Fibroblast of lung (primary cell): ENCODE measurements around the gene KDM2A. TPM values are rescaled to one million over a fixed set of nuclear protein-coding genes. Genes with fewer than 3 reads are reported as not detected.

Experiments
- DNase-seq, 2 donors: peaks; one replicate each; pipeline versions ENCODE4 v3.0.0 to v3.0.0-alpha.2; 2010; ENCODE audit warnings: low read depth in 2 of 2
- H2AFZ ChIP-seq: 2 replicates; pipeline ENCODE4 v1.5.1; 2012; ENCODE audit warnings: low read length, control low read depth, inconsistent platforms
- H3K27ac ChIP-seq: 2 replicates; pipeline ENCODE4 v1.5.1; 2011; ENCODE audit warnings: low read length, control low read depth; ENCODE audit not compliant: insufficient read depth
- H3K27me3 ChIP-seq: 2 replicates; pipeline ENCODE4 v1.5.1; 2011; ENCODE audit warnings: mild to moderate bottlenecking, low read length; ENCODE audit not compliant: control insufficient read depth, insufficient read depth
- H3K36me3 ChIP-seq: 2 replicates; pipeline ENCODE4 v1.5.1; 2011; ENCODE audit warnings: low read length; ENCODE audit not compliant: control insufficient read depth, insufficient read depth
- H3K4me1 ChIP-seq: 2 replicates; pipeline ENCODE4 v1.5.1; 2011; ENCODE audit warnings: low read length; ENCODE audit not compliant: control insufficient read depth, insufficient read depth; ENCODE audit errors: extremely low read depth
- H3K4me2 ChIP-seq: 2 replicates; pipeline ENCODE4 v1.5.1; 2011; ENCODE audit warnings: low read length, control low read depth; ENCODE audit not compliant: insufficient read depth; ENCODE audit errors: extremely low read depth
- H3K4me3 ChIP-seq, 4 experiments: fragments of 200-600 bp in 1 of 4; sonication (generic) in 1 of 4; replicated peaks in 1 of 4; 2 replicates each; pipeline ENCODE4 v1.5.1; 2011 to 2016; ENCODE audit warnings: low read length in 4 of 4, low read depth in 3 of 4, mild to moderate bottlenecking in 3 of 4, control low read depth in 2 of 4, inconsistent platforms in 1 of 4, mixed read lengths in 1 of 4; ENCODE audit not compliant: insufficient read depth in 1 of 4; ENCODE audit errors: control extremely low read depth in 1 of 4
- H3K79me2 ChIP-seq: 2 replicates; pipeline ENCODE4 v1.5.1; 2012; ENCODE audit warnings: mild to moderate bottlenecking, low read length, inconsistent platforms; ENCODE audit not compliant: control insufficient read depth, insufficient read depth
- H3K9ac ChIP-seq: 2 replicates; pipeline ENCODE4 v1.5.1; 2011; ENCODE audit warnings: mild to moderate bottlenecking, low read length, control low read depth; ENCODE audit not compliant: insufficient read depth
- H3K9me3 ChIP-seq: 2 replicates; pipeline ENCODE4 v1.5.1; 2012; ENCODE audit warnings: low read depth, low read length; ENCODE audit not compliant: control insufficient read depth, insufficient read depth
- H4K20me1 ChIP-seq: 2 replicates; pipeline ENCODE4 v1.5.1; 2011; ENCODE audit warnings: low read length; ENCODE audit not compliant: control insufficient read depth, insufficient read depth; ENCODE audit errors: extremely low read depth
- CTCF ChIP-seq, 2 donors: IDR thresholded peaks in 1 of 2; conservative IDR thresholded peaks in 1 of 2; 1 replicate in 1 of 2; 2 replicates in 1 of 2; pipeline ENCODE4 v1.5.1; 2011 to 2012; ENCODE audit warnings: low read length in 2 of 2, control low read depth in 1 of 2, inconsistent platforms in 1 of 2, low read depth in 1 of 2, mild to moderate bottlenecking in 1 of 2
- EZH2 ChIP-seq: IDR thresholded peaks from 2 replicates; pipeline ENCODE4 v1.5.1; 2012; ENCODE audit warnings: low read length, control low read depth, mild to moderate bottlenecking; ENCODE audit errors: missing control alignments
- polyA plus RNA-seq, 2 donors: library from polyadenylated mRNA; depleted of rRNA in 1 of 2; stranded (reverse) in 1 of 2; unstranded in 1 of 2; fragments of >200 nt; gene quantifications; 2 replicates each; pipeline ENCODE4 v1.2.1, GENCODE V29; 2011 to 2012; ENCODE audit warnings: missing spikeins in 1 of 2
- total RNA-seq: library from RNA; depleted of rRNA; stranded (reverse); fragments of >200 nt; gene quantifications from 2 replicates; pipeline ENCODE4 v1.2.1, GENCODE V29; 2014

KDM2A gene
- total and polyA plus RNA-seq, 2 donors (not counting 1 experiment from before 2014, with no cell fraction given) = 36.4 to 42.6 TPM

- Histone ChIP-seq H3K27ac (no peak overlapping the region), H2AFZ (no peak overlapping the region), H3K9me3 (no peaks in the 10 kb centered on the region), H3K36me3 (peaks cover 7% of the 10 kb centered on the region), H3K9ac (no peak overlapping the region), H4K20me1 (no peaks in the 10 kb centered on the region), H3K79me2 (no peaks in the 10 kb centered on the region), H3K4me3 (no peak overlapping the region), H3K4me1 (no peaks in the 10 kb centered on the region), H3K27me3 (no peaks in the 10 kb centered on the region), H3K4me2 (no peak overlapping the region)
- TF ChIP-seq EZH2 (no peak), CTCF (conservative IDR thresholded peaks at IDR 0.05 in 1 of 2, IDR thresholded peaks at IDR 0.05 in 1 of 2; ENCODE audit: low read depth in 1 of 2, low read length in 2 of 2) (no peak)
- DNase-seq = no peak
These were observed 92.8 kb downstream of the KDM2A start for GRCh38 chr11:67211656-67212436.

- Histone ChIP-seq H3K4me1 (no peaks in the 10 kb centered on the region), H2AFZ (no peak overlapping the region), H4K20me1 (no peaks in the 10 kb centered on the region), H3K4me2 (no peak overlapping the region), H3K79me2 (no peaks in the 10 kb centered on the region), H3K9ac (no peak overlapping the region), H3K9me3 (no peaks in the 10 kb centered on the region), H3K4me3 (no peak overlapping the region), H3K27ac (no peak overlapping the region), H3K27me3 (no peaks in the 10 kb centered on the region), H3K36me3 (peaks cover 1% of the 10 kb centered on the region)
- TF ChIP-seq CTCF (conservative IDR thresholded peaks at IDR 0.05 in 1 of 2, IDR thresholded peaks at IDR 0.05 in 1 of 2; ENCODE audit: low read depth in 1 of 2, low read length in 2 of 2) (no peak), EZH2 (no peak)
- no peak for DNase-seq
These were observed 94.1 kb downstream of the KDM2A start for GRCh38 chr11:67213178-67213621.

GRCh38 chr11:67227726-67228125, 108.7 kb downstream of the KDM2A start:
- peaks cover 6% of the 10 kb centered on the region for H3K36me3 ChIP-seq
- no peak for DNase-seq

More at GRCh38 chr11:67227726-67228125, 108.7 kb downstream of the KDM2A start:
- no peak overlapping the region for H3K9ac ChIP-seq
- no peaks in the 10 kb centered on the region for H3K9me3 ChIP-seq
- no peak overlapping the region for H3K27ac ChIP-seq
- H3K4me2 ChIP-seq = no peak overlapping the region
- H3K27me3 ChIP-seq = no peaks in the 10 kb centered on the region
- no peaks in the 10 kb centered on the region for H4K20me1 ChIP-seq
- H3K4me1 ChIP-seq = no peaks in the 10 kb centered on the region
- H3K4me3 ChIP-seq = no peak overlapping the region
- TF ChIP-seq CTCF (conservative IDR thresholded peaks at IDR 0.05 in 1 of 2, IDR thresholded peaks at IDR 0.05 in 1 of 2; ENCODE audit: low read depth in 1 of 2, low read length in 2 of 2) (no peak), EZH2 (no peak)
- no peaks in the 10 kb centered on the region for H3K79me2 ChIP-seq
- H2AFZ ChIP-seq = no peak overlapping the region
